OCI-LY7 (cell line): ENCODE data around the gene CNBD2. TPM values are rescaled to one million over a fixed set of nuclear protein-coding genes. Genes with fewer than 3 reads are reported as not detected.

Source experiments
- BruUV-seq: library from RNA; stranded (reverse); fragments of 400-500 nt; replicated peaks from 2 replicates; lab custom pipeline; 2021; lab: Mats Ljungman, UMichigan
- CTCF ChIA-PET: fragments of 300-600 bp; sonication (Branson Sonifier 250); formaldehyde crosslinking; loops from one replicate; lab custom pipeline; 2022; ENCODE audit warnings: antibody characterized with exemption; ENCODE audit not compliant: unreplicated experiment; lab: Charles Lee
- POLR2A ChIA-PET: fragments of 300-600 bp; sonication (Branson Sonifier 250); formaldehyde crosslinking; loops from one replicate; lab custom pipeline; 2022; ENCODE audit warnings: antibody characterized with exemption; lab: Charles Lee
- DNase-seq: peaks from one replicate; pipeline ENCODE4 v3.0.0-alpha.2; 2015; ENCODE audit warnings: low spot score
- H2AFZ ChIP-seq: fragments of 200-600 bp; sonication (generic), shearing (Covaris generic); 2 replicates; pipeline ENCODE4 v1.6.1; 2014; ENCODE audit warnings: mild to moderate bottlenecking, antibody characterized with exemption, low read length, moderate library complexity
- H3K27ac ChIP-seq: fragments of 200-600 bp; sonication (generic); 2 replicates; pipeline ENCODE4 v1.5.1; 2014; ENCODE audit warnings: mixed run types, low read depth, mild to moderate bottlenecking, moderate library complexity, low read length, inconsistent platforms; ENCODE audit not compliant: poor library complexity, severe bottlenecking
- H3K36me3 ChIP-seq: fragments of 200-600 bp; sonication (generic); 2 replicates; pipeline ENCODE4 v1.6.1; 2014; ENCODE audit warnings: mild to moderate bottlenecking, antibody characterized with exemption, low read length, moderate library complexity, mixed read lengths; ENCODE audit not compliant: insufficient read depth
- H3K4me1 ChIP-seq: fragments of 200-600 bp; sonication (generic); 2 replicates; pipeline ENCODE4 v1.5.1; 2014; ENCODE audit warnings: mild to moderate bottlenecking, low read length; ENCODE audit not compliant: insufficient read depth, poor library complexity, severe bottlenecking
- H3K4me2 ChIP-seq: fragments of 200-600 bp; sonication (generic); 2 replicates; pipeline ENCODE4 v1.6.1; 2014; ENCODE audit warnings: mild to moderate bottlenecking, low read length
- H3K4me3 ChIP-seq: fragments of 200-600 bp; sonication (generic); 2 replicates; pipeline ENCODE4 v1.5.1; 2014; ENCODE audit warnings: mild to moderate bottlenecking, low read depth, low read length; ENCODE audit not compliant: poor library complexity, severe bottlenecking
- H3K79me2 ChIP-seq: fragments of 200-600 bp; sonication (generic); 2 replicates; pipeline ENCODE4 v1.6.1; 2016; ENCODE audit warnings: low read depth, mild to moderate bottlenecking, low read length, moderate library complexity, mixed read lengths; ENCODE audit not compliant: insufficient read depth
- H3K9me2 ChIP-seq: fragments of 200-600 bp; sonication (generic); 2 replicates; pipeline ENCODE4 v1.6.1; 2016; ENCODE audit warnings: mild to moderate bottlenecking, low read length, mixed read lengths; ENCODE audit not compliant: insufficient read depth
- H3K9me3 ChIP-seq: fragments of 200-600 bp; sonication (generic); 2 replicates; pipeline ENCODE4 v1.6.1; 2014; ENCODE audit warnings: mild to moderate bottlenecking, mixed run types, low read length, mixed read lengths
- H4K20me1 ChIP-seq: fragments of 200-600 bp; sonication (generic); 2 replicates; pipeline ENCODE4 v1.6.1; 2014; ENCODE audit warnings: mild to moderate bottlenecking, antibody characterized with exemption, low read length, moderate library complexity, mixed read lengths; ENCODE audit not compliant: insufficient read depth
- EZH2phosphoT487 ChIP-seq: fragments of 200-600 bp; sonication (generic); IDR thresholded peaks from 2 replicates; pipeline ENCODE4 v1.6.1; 2018; ENCODE audit warnings: low read depth, borderline replicate concordance, mild to moderate bottlenecking, mixed run types, antibody characterized with exemption, low read length, moderate library complexity, mixed read lengths
- intact Hi-C: fragments of 100-400 bp; cut with micrococcal nuclease; formaldehyde crosslinking; loops from one replicate; pipeline ENCODE4 v1.10.0; 2022; ENCODE audit not compliant: unreplicated experiment
- total RNA-seq, 2 experiments: library from RNA; depleted of rRNA in 1 of 2; stranded (reverse); fragments of >200 nt in 1 of 2; shearing (Covaris generic) in 1 of 2; gene quantifications; 2 replicates each; pipeline ENCODE4 v1.2.3, GENCODE V29; 2014 to 2022
- TF ChIP-seq, protein P1 (sequence below): fragments of 200-600 bp; sonication (generic); conservative IDR thresholded peaks from 2 replicates; pipeline ENCODE4 v1.5.1; 2014; ENCODE audit warnings: mild to moderate bottlenecking, antibody characterized with exemption, low read length, moderate library complexity, mixed read lengths

The CNBD2 gene
- total RNA-seq, 2 experiments from 2014 or later, result 10.4 to 10.5 TPM

DNA sequence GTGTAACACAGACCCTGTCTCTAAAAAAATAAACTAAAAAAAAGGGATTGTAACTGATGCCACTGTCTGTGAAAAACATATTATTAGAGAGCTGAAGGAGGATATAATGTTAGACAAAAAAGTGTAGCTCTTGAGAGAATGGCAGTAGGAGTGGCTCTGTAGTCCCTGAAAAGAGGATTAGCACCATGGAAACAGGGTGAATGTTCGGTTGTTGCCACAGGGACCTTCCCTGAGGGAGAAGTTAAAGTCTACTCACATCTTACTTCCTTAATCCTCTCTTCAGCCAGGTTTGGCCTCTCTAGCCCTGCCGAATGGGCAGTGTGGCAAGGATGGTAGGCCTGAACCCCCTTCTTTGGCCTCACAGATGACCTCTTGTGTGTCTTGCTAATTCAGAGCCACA lies 26.1 kb upstream of the CNBD2 start:
- Histone ChIP-seq H3K4me3 (no peak overlapping the region), H3K9me2 (no peaks in the 10 kb centered on the region), H2AFZ (no peak overlapping the region), H4K20me1 (no peaks in the 10 kb centered on the region), H3K4me1 (no peaks in the 10 kb centered on the region), H3K79me2 (no peaks in the 10 kb centered on the region), H3K9me3 (no peaks in the 10 kb centered on the region), H3K27ac (no peak overlapping the region), H3K4me2 (no peak overlapping the region), H3K36me3 (peaks cover 63% of the 10 kb centered on the region)
- no TSS peak for BruUV-seq
- no peak for TF ChIP-seq EZH2phosphoT487
- TF ChIP-seq, protein P1, sequence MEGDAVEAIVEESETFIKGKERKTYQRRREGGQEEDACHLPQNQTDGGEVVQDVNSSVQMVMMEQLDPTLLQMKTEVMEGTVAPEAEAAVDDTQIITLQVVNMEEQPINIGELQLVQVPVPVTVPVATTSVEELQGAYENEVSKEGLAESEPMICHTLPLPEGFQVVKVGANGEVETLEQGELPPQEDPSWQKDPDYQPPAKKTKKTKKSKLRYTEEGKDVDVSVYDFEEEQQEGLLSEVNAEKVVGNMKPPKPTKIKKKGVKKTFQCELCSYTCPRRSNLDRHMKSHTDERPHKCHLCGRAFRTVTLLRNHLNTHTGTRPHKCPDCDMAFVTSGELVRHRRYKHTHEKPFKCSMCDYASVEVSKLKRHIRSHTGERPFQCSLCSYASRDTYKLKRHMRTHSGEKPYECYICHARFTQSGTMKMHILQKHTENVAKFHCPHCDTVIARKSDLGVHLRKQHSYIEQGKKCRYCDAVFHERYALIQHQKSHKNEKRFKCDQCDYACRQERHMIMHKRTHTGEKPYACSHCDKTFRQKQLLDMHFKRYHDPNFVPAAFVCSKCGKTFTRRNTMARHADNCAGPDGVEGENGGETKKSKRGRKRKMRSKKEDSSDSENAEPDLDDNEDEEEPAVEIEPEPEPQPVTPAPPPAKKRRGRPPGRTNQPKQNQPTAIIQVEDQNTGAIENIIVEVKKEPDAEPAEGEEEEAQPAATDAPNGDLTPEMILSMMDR, result no peak
- no peak for DNase-seq
- intact Hi-C loops, result no loop called here
- ChIA-PET POLR2A (interaction anchor here (0.5 to 1.3 kb wide), 2 partner anchors 37 to 772 kb away, joined by 3 read pairs; no protein-coding TSS in a partner anchor), CTCF (no interaction called here)

DNA sequence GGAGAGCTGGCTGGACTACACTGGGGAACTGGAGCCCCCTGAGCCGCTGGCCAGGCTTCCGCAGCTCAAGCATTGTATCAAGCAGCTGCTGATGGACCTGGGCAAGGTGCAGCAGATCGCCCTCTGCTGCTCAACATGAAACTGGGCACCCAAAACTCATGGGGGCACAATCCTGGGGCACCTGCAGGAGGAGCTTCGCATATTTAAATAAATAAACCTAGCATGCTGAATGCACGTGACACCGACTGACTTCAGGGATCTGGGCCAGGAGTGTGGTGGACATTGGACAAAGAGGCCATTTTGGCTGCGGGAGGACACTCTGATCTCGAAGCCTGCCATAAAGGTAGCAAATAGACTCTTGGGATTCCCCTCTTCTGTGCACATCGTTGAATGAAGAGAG lies 20.9 kb upstream of the CNBD2 start:
- no TSS peak for BruUV-seq
- Histone ChIP-seq H3K9me2 (no peaks in the 10 kb centered on the region), H4K20me1 (peaks cover under 1% of the 10 kb centered on the region; the same call in 1 of the 2 replicates), H3K4me3 (no peak overlapping the region), H3K36me3 (peaks cover 46% of the 10 kb centered on the region), H2AFZ (no peak overlapping the region), H3K27ac (no peak overlapping the region), H3K4me2 (no peak overlapping the region), H3K4me1 (peaks cover 12% of the 10 kb centered on the region), H3K9me3 (no peaks in the 10 kb centered on the region), H3K79me2 (peaks cover 16% of the 10 kb centered on the region)
- POLR2A ChIA-PET, result no interaction called here
- intact Hi-C loops, result no loop called here
- CTCF ChIA-PET, result interaction anchor here (0.5 to 0.6 kb wide), 4 partner anchors 17 to 248 kb away, joined by 3 to 5 read pairs (median 3); partner anchors contain the start of genes NFS1 and ROMO1
- peak; percentile 67 for DNase-seq
- TF ChIP-seq, protein P1, result peak; percentile 82
- TF ChIP-seq EZH2phosphoT487, result no peak

DNA sequence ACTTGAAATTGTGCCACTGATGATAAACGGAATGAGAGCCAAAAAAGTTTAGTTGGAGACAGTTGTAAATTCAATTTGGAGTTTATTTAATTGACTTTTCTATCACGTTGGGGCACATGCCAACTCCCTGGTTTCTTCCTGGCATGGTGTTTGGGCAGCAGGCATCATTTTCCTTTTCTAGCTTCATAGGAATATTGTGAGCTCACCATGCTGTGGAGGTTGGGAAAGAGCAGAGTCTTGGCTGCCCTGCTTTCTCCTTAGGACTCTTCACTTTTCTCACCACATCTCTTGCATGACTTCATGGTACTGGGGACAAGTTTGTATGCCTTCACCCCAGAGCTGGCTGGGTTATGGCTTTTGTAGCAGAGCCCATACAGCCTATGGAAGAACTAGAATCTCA lies 20.5 kb upstream of the CNBD2 start:
- Histone ChIP-seq H2AFZ (no peak overlapping the region), H3K4me1 (peaks cover 15% of the 10 kb centered on the region), H3K9me2 (no peaks in the 10 kb centered on the region), H4K20me1 (peaks cover 4% of the 10 kb centered on the region; the same call in 1 of the 2 replicates), H3K4me3 (no peak overlapping the region), H3K36me3 (peaks cover 50% of the 10 kb centered on the region), H3K9me3 (no peaks in the 10 kb centered on the region), H3K79me2 (peaks cover 20% of the 10 kb centered on the region), H3K4me2 (no peak overlapping the region), H3K27ac (no peak overlapping the region)
- intact Hi-C loops, result no loop called here
- POLR2A ChIA-PET, result no interaction called here
- CTCF ChIA-PET, result interaction anchor here (0.5 to 0.6 kb wide), 3 partner anchors 17 to 249 kb away, joined by 3 to 5 read pairs (median 3); partner anchors contain the start of genes NFS1 and ROMO1
- TF ChIP-seq, protein P1, result no peak
- no peak for TF ChIP-seq EZH2phosphoT487
- DNase-seq, result no peak
- BruUV-seq, result no TSS peak
